ENCODE measurements around the gene ASPM. TPM values are rescaled to one million over a fixed set of nuclear protein-coding genes. Genes with fewer than 3 reads are reported as not detected.

Gene ASPM
- total and polyA plus RNA-seq, 2 donors (not counting 1 experiment from before 2014, with no cell fraction given), result 4.4 to 9.7 TPM

DNA sequence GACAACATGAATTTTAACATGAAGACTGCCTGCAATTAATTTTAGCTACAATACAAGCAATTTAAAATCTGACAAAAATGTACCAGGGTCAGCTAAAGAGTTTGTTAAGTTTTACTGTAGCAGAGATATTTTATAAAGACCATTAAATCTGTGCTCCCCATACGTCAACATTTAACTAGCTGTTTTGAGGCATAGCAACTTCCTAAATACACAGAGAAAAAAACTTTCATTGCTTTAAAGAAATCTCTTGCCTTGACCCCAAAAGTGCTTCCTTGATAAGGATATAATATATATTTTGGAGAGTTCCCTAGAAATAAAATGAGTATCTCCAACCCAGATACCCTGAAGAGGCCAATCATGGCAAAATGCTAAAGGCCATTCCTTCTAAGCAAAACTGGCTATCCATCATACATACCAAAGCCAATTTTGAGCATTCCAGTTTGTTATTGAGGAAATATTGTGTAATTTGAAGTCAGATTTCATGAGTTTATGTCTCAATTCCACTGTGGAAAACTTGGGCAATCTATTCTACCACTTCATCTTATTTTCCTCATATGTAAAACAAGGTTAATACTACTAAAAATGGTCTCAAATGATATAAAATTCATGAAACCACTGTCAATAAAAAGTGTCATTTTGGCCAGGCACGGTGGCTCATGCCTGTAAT is 19.1 kb downstream of the ASPM start:
- no peaks in the 10 kb centered on the region for H3K27me3 ChIP-seq (ENCODE audit: control insufficient read depth, insufficient read depth, low read length)
- H3K36me3 ChIP-seq (ENCODE audit: control insufficient read depth, insufficient read depth, low read length), result no peaks in the 10 kb centered on the region
- DNase-seq (ENCODE audit: low read depth in 2 of 2), result peak; percentile 19 to 56
- no peak overlapping the region for H2AFZ ChIP-seq (ENCODE audit: low read length)
- no peaks in the 10 kb centered on the region for H3K4me1 ChIP-seq (ENCODE audit: control insufficient read depth, extremely low read depth, insufficient read depth, low read length)
- no peak overlapping the region for H3K27ac ChIP-seq (ENCODE audit: insufficient read depth, low read length)
- H3K9me3 ChIP-seq (ENCODE audit: control insufficient read depth, insufficient read depth, low read depth, low read length), result no peaks in the 10 kb centered on the region
- no peak overlapping the region for H3K4me3 ChIP-seq (replicated peaks in 1 of 4; ENCODE audit: control extremely low read depth in 1 of 4, insufficient read depth in 1 of 4, low read depth in 3 of 4, low read length in 4 of 4)
- no peak overlapping the region for H3K9ac ChIP-seq (ENCODE audit: insufficient read depth, low read length)
- TF ChIP-seq, protein P1, sequence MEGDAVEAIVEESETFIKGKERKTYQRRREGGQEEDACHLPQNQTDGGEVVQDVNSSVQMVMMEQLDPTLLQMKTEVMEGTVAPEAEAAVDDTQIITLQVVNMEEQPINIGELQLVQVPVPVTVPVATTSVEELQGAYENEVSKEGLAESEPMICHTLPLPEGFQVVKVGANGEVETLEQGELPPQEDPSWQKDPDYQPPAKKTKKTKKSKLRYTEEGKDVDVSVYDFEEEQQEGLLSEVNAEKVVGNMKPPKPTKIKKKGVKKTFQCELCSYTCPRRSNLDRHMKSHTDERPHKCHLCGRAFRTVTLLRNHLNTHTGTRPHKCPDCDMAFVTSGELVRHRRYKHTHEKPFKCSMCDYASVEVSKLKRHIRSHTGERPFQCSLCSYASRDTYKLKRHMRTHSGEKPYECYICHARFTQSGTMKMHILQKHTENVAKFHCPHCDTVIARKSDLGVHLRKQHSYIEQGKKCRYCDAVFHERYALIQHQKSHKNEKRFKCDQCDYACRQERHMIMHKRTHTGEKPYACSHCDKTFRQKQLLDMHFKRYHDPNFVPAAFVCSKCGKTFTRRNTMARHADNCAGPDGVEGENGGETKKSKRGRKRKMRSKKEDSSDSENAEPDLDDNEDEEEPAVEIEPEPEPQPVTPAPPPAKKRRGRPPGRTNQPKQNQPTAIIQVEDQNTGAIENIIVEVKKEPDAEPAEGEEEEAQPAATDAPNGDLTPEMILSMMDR (conservative IDR thresholded peaks at IDR 0.05 in 1 of 2, IDR thresholded peaks at IDR 0.05 in 1 of 2; ENCODE audit: low read depth in 1 of 2, low read length in 2 of 2), result no peak
- no peak for TF ChIP-seq EZH2 (IDR thresholded peaks at IDR 0.05; ENCODE audit: low read length, missing control alignments)
- H4K20me1 ChIP-seq (ENCODE audit: control insufficient read depth, extremely low read depth, insufficient read depth, low read length), result no peaks in the 10 kb centered on the region
- no peaks in the 10 kb centered on the region for H3K79me2 ChIP-seq (ENCODE audit: control insufficient read depth, insufficient read depth, low read length)
- H3K4me2 ChIP-seq (ENCODE audit: extremely low read depth, insufficient read depth, low read length), result no peak overlapping the region

DNA sequence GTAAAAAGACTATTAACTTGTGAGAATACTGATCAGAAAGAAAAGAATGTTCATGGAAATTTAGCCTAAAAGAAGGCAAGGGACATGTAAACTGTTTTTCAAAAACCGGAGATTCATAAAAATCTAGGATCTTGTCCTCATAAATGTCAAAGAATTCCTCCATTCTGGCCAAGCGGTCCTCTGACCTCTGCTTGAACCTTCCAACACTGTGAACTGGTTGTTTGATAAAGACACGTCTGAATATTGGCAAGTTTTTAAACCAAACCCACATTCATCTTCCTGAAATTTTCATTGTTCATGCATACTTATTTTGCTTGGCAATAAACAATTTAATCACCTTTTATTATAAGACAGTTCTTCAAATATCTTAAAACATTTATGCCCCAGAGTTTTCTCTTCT is 19.8 kb downstream of the ASPM start:
- Histone ChIP-seq H3K4me1 (ENCODE audit: control insufficient read depth, extremely low read depth, insufficient read depth, low read length) (no peaks in the 10 kb centered on the region), H3K4me3 (replicated peaks in 1 of 4; ENCODE audit: control extremely low read depth in 1 of 4, insufficient read depth in 1 of 4, low read depth in 3 of 4, low read length in 4 of 4) (no peak overlapping the region), H3K79me2 (ENCODE audit: control insufficient read depth, insufficient read depth, low read length) (no peaks in the 10 kb centered on the region), H2AFZ (ENCODE audit: low read length) (peak overlapping the region; percentile 49), H3K27me3 (ENCODE audit: control insufficient read depth, insufficient read depth, low read length) (no peaks in the 10 kb centered on the region), H3K27ac (ENCODE audit: insufficient read depth, low read length) (no peak overlapping the region), H3K9me3 (ENCODE audit: control insufficient read depth, insufficient read depth, low read depth, low read length) (no peaks in the 10 kb centered on the region), H3K9ac (ENCODE audit: insufficient read depth, low read length) (no peak overlapping the region), H3K36me3 (ENCODE audit: control insufficient read depth, insufficient read depth, low read length) (no peaks in the 10 kb centered on the region), H4K20me1 (ENCODE audit: control insufficient read depth, extremely low read depth, insufficient read depth, low read length) (no peaks in the 10 kb centered on the region), H3K4me2 (ENCODE audit: extremely low read depth, insufficient read depth, low read length) (no peak overlapping the region)
- peak in 1 of 2 donors; percentile 25 for DNase-seq (ENCODE audit: low read depth in 2 of 2)
- no peak for TF ChIP-seq EZH2 (IDR thresholded peaks at IDR 0.05; ENCODE audit: low read length, missing control alignments)
- TF ChIP-seq, protein P1 (conservative IDR thresholded peaks at IDR 0.05 in 1 of 2, IDR thresholded peaks at IDR 0.05 in 1 of 2; ENCODE audit: low read depth in 1 of 2, low read length in 2 of 2), result no peak

DNA sequence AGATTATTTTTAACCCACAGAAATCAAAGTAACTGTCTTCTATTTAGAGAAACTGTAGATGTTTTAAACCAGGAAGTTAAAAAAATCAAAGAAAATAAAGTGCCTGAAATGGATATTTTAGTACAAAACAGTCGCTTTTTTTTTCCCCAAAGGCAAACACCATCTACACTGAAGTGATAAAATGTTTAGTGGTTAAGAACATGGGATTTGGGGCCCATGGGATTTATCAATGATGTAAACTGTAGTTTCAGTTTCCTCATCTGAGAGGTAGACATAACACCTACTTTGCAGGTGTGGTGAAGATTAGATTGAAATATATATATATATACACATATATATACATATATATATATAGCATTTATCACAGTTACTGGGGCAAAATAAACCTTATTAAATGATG is 22.1 kb downstream of the ASPM start:
- DNase-seq (ENCODE audit: low read depth in 2 of 2), result no peak
- H3K4me1 ChIP-seq (ENCODE audit: control insufficient read depth, extremely low read depth, insufficient read depth, low read length), result no peaks in the 10 kb centered on the region

More for the DNA sequence above, 22.1 kb downstream of the ASPM start:
- H3K9me3 ChIP-seq (ENCODE audit: control insufficient read depth, insufficient read depth, low read depth, low read length), result no peaks in the 10 kb centered on the region
- H4K20me1 ChIP-seq (ENCODE audit: control insufficient read depth, extremely low read depth, insufficient read depth, low read length), result no peaks in the 10 kb centered on the region
- H3K4me2 ChIP-seq (ENCODE audit: extremely low read depth, insufficient read depth, low read length), result no peak overlapping the region
- H3K9ac ChIP-seq (ENCODE audit: insufficient read depth, low read length), result no peak overlapping the region
- TF ChIP-seq EZH2 (IDR thresholded peaks at IDR 0.05; ENCODE audit: low read length, missing control alignments), result no peak
- TF ChIP-seq, protein P1 (conservative IDR thresholded peaks at IDR 0.05 in 1 of 2, IDR thresholded peaks at IDR 0.05 in 1 of 2; ENCODE audit: low read depth in 1 of 2, low read length in 2 of 2), result no peak
- H3K27me3 ChIP-seq (ENCODE audit: control insufficient read depth, insufficient read depth, low read length), result no peaks in the 10 kb centered on the region
- no peak overlapping the region for H2AFZ ChIP-seq (ENCODE audit: low read length)
- no peak overlapping the region for H3K27ac ChIP-seq (ENCODE audit: insufficient read depth, low read length)
- no peaks in the 10 kb centered on the region for H3K79me2 ChIP-seq (ENCODE audit: control insufficient read depth, insufficient read depth, low read length)
- no peaks in the 10 kb centered on the region for H3K36me3 ChIP-seq (ENCODE audit: control insufficient read depth, insufficient read depth, low read length)
- no peak overlapping the region for H3K4me3 ChIP-seq (replicated peaks in 1 of 4; ENCODE audit: control extremely low read depth in 1 of 4, insufficient read depth in 1 of 4, low read depth in 3 of 4, low read length in 4 of 4)

Data from fibroblast of lung (primary cell).